GM18951 (cell line): ENCODE results near the gene ATP2A3.

Source experiments
- POLR2A ChIP-seq: IDR thresholded peaks from 4 replicates; pipeline ENCODE4 v1.6.1; 2011; ENCODE audit warnings: mild to moderate bottlenecking; ENCODE audit not compliant: insufficient read length, insufficient read depth; ENCODE audit errors: extremely low read depth
- in situ Hi-C: fragments of 300-500 bp; cut with MboI; formaldehyde crosslinking; loops from one replicate; pipeline ENCODE4 v1.12.0; 2022; ENCODE audit warnings: low sequenced_read_pairs, mixed read lengths, inconsistent platforms; ENCODE audit not compliant: unreplicated experiment

ATP2A3 gene

DNA sequence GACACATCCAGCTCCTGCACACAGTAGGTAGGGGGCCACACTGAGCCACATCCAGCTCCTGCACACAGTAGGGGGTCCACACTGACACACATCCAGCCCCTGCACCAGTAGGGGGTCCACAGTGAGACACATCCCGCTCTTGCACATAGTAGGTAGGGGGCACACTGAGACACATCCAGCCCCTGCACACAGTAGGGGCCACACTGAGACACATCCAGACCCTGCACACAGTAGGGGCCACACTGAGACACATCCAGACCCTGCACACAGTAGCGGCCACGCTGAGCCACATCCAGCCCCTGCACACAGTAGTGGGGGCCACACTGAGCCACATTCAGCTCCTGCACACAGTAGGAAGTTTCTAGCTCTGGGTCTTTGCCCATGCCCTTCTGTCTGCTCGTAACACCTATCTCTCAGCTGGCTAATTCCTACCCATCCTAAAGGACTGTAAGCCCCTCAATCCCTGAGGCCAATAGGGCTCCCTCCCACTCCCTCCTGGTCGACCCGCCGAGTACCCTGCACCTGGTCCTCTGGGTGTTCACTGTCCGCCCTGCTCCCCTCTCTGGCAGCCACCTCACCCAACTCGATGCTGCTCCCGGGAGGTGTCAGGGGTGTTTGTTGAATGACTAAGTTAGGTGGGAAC lies 9.4 kb upstream of the ATP2A3 start:
- in situ Hi-C loops: loop anchor here (10.0 kb wide), 1 partner anchor 419 kb away; the partner anchor contains the start of gene TRPV3

DNA sequence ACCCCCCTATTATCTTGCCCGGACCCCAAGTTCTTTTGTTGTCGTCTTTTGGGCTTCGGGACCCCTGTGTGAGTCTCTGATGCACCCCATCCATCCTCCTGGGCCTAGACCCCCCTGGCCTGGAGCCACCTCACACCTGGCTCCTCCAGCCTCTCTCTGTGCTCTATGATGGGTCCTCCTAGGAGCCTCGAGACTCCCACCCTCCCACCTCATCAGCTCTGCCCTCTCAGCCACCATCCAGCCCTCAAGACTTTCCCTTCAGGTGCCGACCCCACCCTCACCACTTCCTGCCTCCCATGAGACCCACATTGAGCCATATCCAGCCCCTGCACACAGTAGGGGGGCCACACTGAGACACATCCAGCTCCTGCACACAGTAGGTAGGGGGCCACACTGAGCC lies 8.7 kb upstream of the ATP2A3 start:
- no peak for TF ChIP-seq POLR2A
- in situ Hi-C loops: loop anchor here (10.0 kb wide), 1 partner anchor 418 kb away; the partner anchor contains the start of gene TRPV3

More for the DNA sequence above, 9.4 kb upstream of the ATP2A3 start:
- TF ChIP-seq POLR2A: no peak

DNA sequence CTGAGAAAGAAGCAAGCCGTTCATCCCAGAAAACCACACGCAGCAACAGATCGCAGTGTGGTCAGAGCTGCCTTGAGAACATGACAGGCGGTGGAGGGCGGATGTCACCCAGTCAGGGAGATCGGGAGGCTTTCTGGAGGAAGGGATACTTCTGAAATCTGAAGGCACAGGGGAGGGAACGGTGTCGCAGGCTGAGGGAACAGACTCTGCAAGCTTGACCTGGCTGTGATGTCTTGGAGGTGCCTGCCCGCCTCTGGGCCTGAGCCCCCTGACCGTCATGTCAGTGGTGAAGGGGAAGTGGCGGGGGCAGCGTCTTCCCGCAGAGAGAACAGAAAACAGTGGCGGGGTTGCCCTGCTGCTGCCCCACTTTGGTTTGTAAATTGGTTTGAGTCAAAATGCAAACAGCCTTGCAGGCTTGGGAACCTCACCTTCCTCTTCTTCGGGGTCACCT lies 8.1 kb upstream of the ATP2A3 start:
- in situ Hi-C loops: loop anchor here (10.0 kb wide), 1 partner anchor 418 kb away; the partner anchor contains the start of gene TRPV3
- no peak for TF ChIP-seq POLR2A

DNA sequence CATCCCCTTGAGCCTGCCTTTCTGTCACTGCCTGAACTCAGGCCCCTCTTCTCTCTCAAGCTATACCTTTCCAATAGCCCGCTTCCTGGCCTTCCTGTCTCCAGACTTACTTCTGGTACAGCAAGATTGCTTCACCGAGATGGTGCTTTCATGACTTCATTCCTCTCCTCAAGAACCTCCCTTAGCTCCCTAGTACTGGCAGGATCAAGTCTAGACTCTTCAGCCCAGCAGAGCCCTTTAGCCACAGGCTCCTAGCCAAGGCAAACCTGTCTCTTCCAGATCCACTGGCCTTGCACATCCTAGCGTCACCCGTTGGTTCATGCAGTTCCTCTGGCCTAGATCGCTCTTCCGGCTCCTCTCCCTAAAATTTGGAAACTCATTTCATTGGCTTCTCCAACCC lies 6.4 kb upstream of the ATP2A3 start:
- in situ Hi-C loops: loop anchor here (10.0 kb wide), 1 partner anchor 416 kb away; the partner anchor contains the start of gene TRPV3
- TF ChIP-seq POLR2A: no peak

DNA sequence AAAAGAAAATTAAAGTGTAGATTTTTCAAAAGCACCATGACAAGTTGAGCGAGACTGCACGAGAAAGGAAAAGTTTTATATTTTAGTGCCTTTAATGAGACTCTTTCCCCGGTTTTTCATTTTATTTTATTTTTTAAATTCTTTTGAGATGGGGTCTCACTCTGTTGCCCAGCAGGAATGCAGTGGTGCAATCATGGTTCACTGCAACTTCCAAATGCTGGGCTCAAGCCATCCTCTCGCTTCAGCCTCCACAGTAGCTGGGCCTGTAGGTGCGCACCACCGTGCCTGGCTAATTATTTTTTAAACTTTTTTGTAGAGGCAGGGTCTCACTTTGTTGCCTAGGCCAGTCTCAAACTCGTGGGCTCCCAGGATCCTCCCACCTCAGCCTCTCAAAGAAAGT lies 5.7 kb upstream of the ATP2A3 start:
- in situ Hi-C loops: loop anchor here (10.0 kb wide), 1 partner anchor 415 kb away; the partner anchor contains the start of gene TRPV3

DNA sequence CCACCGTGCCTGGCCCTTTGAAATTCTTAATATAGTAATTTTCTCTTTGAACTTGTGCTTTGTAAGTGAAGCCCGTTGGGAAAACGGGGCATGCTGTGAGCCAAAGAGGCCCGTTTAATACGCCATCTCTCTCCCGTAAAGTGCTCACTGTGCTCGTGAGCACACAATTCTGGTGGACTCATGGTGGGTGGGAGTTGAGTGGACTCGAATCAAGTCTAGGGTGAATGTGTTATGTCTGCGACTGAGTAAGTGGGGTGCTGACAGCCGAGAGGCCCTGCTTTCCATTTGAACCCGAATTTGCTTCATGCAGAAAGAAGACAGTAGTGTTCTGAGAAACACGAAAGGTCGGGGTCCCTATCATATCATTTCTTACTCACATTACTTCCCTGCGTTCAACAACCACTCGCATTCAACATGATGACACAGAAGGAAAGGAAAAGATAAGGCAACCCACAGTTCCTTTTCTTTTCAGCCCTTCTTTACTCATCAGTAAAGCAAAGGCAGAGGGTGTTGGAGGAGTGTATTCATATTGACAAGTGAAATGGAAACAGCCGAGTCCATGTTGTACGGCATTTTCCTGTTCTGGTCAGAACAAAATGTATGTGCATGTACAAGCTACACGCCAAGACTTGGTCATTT lies 4.8 kb upstream of the ATP2A3 start:
- in situ Hi-C loops: no loop called here
- no peak for TF ChIP-seq POLR2A

More for the DNA sequence above, 5.7 kb upstream of the ATP2A3 start:
- no peak for TF ChIP-seq POLR2A

DNA sequence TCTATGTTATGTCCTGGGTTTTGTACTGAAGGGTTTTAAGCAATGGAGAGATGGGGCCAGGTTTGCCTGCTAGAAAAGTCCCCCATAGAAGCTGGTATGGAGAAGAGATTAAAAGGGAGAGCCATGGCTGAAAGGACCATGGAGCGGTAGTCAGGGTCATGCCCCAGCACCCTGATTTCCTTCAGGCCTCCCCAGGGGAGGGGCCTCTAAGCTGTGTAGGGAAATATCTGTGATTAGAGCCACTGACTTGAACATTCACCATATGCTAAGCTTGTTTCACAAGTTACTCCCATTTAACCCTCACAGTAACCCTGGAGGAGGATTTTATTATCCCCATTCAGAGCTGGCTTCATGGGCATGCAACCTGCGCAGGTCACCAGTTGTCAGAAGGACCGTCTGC lies 3.8 kb upstream of the ATP2A3 start:
- in situ Hi-C loops: no loop called here
- no peak for TF ChIP-seq POLR2A

DNA sequence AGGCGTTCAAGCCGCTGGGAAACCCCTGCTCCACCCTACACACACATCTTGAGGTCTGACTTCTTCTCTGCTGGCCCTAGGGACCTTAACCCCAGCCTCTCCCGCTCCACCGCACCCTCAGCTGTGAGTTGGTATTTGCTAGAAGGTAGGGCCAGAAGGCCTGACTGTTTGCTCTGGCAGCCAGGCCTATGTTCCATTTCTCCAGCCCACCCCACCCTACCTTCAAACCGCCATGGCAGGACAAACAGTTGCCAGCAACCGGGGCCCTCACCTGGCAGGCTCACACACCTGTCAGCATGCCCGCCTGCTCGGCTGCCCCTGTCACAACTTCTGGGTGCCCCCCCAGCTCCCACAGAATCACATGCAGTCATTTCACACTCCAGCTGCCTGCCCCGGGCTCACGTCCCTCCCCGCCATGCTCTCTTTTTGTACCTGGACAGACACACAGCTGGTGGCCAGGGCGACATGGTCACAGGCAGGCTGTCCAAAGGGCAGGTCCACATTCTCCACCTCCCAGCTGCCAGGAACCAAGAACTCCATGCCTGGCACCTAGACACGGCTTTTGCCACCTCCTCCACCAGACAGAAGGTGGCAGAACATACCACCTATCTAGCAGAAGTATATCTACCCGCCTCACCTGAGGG lies 2.6 kb upstream of the ATP2A3 start:
- in situ Hi-C loops: no loop called here
- TF ChIP-seq POLR2A: no peak

DNA sequence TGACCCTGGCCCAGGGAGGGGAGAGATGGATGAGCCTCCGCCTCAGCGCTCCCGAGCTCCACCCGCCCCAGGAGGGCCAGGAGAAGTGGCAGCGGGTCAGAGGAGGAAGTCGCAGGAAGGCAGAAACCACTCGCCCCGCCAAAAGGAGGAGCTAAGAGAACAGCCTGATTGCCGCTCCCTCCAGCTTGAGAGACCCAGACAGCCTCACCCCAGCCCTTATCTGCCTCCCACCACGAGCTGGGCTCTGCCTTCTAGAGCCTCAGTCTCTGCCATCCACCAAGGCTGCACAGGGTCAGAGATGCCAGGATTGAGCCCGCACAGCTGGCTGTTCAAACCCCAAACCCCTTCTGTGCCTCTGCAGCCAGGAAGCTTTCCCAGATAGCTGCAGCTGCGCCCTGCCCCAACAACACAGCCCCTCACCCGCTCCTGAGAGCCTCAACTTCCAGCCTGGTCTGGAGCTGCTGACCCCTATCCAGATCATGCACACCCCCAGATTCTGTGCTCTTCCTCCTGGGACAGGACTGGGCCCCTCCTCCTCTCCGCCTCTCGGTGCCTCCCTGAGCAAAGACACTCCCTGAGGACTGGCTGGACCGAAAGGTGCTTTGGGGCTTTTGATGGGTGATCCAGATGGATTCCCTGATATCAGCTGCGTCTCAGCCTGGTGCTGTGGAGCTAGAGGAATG lies 1.0 kb upstream of the ATP2A3 start:
- peak; percentile 78 for TF ChIP-seq POLR2A
- in situ Hi-C loops: no loop called here

DNA sequence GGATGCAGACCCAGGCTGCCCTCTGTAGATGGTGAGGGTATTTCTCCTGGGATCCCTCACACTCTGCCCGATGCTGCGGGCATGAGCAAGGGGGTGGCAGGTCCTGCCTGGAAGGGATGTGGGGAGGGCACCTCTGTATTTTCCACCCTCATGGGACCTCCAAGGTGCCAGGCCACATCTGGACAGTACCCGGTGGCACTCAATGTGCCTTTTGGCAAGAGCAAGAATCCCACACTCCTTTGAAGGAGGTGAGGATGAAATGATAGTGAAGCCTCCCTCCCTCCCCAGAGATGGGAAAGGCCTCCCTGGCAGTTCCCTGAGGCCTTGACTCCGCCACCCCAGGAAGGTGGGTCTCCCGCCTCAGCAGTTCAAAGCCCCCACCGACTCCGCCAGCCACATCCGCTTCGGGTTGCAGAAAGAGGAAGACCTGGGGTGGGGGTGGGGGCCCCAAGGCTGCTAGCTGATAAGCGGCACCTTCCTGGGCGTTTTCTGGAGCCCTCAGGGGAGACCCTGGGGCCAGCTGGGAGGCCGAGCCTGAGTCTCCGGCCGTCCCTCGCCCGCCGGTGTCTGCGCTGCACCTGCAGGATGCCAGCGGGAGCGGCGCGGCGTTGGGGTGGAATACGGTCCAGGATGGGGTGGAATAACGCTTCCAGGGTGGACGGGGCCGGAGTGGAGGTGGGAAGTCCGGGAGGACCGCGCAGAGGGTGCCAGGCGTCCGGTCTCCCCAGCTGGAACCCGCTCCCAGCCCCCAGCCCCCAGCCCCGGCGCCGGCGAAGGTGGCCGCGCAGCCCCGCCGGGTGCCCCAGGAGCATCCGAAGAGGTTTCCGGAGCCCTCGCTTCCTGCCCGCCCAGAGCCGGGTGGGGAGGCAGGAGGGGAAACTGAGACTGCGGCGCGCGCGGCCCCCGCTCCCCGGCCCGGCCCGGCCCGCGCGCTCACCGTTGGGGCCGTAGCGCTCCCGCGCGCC lies 718 bp downstream of the ATP2A3 start:
- peak; percentile 48 for TF ChIP-seq POLR2A
- in situ Hi-C loops: no loop called here

DNA sequence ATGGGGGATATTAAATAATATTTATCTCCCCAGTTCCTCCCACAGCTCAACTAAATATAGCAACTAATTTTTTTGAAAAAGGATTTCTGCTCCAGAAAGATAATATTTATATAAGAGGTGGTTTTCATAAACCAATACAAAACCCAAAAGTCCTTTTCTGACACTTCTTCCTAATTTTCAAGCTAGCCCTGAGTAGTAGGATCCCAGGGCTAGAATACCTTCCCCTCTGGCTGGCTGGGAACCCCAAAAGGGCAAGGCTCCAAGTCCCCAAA lies 1.3 kb downstream of the ATP2A3 start:
- in situ Hi-C loops: no loop called here
- TF ChIP-seq POLR2A: no peak

DNA sequence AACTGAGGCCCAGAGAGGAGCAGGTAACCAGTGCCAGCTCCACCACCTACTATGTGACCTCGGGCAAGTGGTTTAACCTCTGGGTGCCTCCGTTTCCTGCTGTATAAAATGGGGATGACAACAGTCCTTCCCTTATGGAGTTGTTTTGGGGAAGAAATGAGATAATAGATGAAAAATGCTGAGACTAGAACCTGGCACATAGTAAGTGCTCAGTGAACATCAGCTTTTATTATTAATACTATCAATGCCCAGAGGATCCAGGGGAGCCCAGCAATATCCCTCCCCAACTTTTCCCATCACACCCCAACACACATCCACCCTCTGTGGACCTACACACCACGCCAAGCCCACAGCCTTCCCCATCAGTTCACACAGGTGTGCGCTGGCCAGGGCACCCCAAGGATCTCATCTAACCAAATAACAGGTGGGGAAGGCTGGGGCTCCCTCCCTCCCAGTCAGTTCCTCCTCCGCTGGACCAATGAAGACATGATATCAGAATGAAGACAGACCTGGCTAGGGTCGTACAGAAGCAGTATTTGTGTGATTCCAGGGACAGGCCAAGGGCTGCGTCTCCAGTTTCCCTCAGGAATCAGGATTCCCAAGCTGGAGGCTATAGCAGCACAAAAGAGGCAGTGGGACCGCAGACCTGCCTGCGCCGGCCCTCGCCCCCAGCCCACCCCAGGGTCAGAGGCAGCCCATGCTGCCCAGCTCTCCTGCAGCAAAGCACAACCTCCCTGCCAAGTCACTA lies 1.8 kb downstream of the ATP2A3 start:
- in situ Hi-C loops: no loop called here

More for the DNA sequence above, 1.8 kb downstream of the ATP2A3 start:
- TF ChIP-seq POLR2A: no peak
